Epithelial cell of proximal tubule (primary cell): Measurements from ENCODE around the gene SERTAD1. TPM values are rescaled to one million over a fixed set of nuclear protein-coding genes. Genes with fewer than 3 reads are reported as not detected.
"Not testable (repeated sequence)": the region's sequence is repeated elsewhere in the genome, so short reads cannot be mapped to it uniquely, and the experiment has no call there.

Source experiments
- DNase-seq: peaks from one replicate; pipeline ENCODE4 v3.0.0-alpha.2; 2011; ENCODE audit warnings: low read depth
- H3K4me3 ChIP-seq: 2 replicates; pipeline ENCODE4 v1.5.1; 2011; ENCODE audit warnings: low read depth, mild to moderate bottlenecking, low read length
- total RNA-seq: library from RNA; depleted of rRNA; stranded (reverse); fragments of >200 nt; gene quantifications from 2 replicates; pipeline ENCODE4 v1.2.3, GENCODE V29; 2015
- TF ChIP-seq, protein P1 (sequence below): conservative IDR thresholded peaks from 2 replicates; pipeline ENCODE4 v1.5.1; 2012; ENCODE audit warnings: low read depth, mild to moderate bottlenecking, low read length

Gene SERTAD1
- total RNA-seq, 1 donor from 2014 or later = 14.2 TPM

DNA sequence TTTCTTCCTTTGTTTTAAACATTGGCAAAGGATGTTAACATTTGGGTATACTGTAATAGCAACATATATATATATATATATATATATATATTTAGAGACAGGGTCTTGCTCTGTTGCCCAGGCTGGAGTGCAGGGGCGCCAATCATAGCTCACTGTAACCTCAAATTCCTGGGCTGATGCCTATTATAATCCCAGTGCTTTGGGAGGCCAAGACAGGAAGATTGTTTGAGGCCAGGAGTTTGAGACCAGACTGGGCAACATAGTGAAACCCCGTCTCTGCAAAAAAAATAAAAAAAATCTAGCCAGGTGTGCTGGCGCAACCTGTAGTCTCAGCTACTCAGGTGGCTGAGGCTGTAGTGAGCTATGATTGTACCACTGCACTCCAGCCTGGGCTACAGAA lies 34.4 kb upstream of the SERTAD1 start:
- DNase-seq = no peak
- TF ChIP-seq, protein P1, sequence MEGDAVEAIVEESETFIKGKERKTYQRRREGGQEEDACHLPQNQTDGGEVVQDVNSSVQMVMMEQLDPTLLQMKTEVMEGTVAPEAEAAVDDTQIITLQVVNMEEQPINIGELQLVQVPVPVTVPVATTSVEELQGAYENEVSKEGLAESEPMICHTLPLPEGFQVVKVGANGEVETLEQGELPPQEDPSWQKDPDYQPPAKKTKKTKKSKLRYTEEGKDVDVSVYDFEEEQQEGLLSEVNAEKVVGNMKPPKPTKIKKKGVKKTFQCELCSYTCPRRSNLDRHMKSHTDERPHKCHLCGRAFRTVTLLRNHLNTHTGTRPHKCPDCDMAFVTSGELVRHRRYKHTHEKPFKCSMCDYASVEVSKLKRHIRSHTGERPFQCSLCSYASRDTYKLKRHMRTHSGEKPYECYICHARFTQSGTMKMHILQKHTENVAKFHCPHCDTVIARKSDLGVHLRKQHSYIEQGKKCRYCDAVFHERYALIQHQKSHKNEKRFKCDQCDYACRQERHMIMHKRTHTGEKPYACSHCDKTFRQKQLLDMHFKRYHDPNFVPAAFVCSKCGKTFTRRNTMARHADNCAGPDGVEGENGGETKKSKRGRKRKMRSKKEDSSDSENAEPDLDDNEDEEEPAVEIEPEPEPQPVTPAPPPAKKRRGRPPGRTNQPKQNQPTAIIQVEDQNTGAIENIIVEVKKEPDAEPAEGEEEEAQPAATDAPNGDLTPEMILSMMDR = no peak

DNA sequence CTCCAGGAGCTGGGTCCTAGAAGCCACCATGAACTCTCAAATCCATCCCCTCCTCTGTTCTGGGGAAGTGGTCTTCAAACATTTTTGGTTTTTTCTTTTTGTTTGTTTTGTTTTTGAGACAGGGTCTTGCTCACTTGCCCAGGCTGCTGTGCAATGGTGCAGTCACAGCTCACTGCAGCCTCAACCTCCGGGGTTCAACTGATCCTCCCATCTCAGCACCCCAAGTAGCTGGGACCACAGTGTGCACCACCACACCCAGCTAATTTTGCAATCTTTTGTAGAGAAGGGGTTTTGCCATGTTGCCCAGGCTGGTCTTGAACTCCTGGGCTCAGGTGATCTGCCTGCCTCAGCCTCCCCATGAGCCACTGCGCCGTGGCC lies 32.8 kb upstream of the SERTAD1 start:
- TF ChIP-seq, protein P1 = no peak
- H3K4me3 ChIP-seq = no peak overlapping the region
- DNase-seq = no peak

More for the DNA sequence above, 34.4 kb upstream of the SERTAD1 start:
- H3K4me3 ChIP-seq = no peak overlapping the region

DNA sequence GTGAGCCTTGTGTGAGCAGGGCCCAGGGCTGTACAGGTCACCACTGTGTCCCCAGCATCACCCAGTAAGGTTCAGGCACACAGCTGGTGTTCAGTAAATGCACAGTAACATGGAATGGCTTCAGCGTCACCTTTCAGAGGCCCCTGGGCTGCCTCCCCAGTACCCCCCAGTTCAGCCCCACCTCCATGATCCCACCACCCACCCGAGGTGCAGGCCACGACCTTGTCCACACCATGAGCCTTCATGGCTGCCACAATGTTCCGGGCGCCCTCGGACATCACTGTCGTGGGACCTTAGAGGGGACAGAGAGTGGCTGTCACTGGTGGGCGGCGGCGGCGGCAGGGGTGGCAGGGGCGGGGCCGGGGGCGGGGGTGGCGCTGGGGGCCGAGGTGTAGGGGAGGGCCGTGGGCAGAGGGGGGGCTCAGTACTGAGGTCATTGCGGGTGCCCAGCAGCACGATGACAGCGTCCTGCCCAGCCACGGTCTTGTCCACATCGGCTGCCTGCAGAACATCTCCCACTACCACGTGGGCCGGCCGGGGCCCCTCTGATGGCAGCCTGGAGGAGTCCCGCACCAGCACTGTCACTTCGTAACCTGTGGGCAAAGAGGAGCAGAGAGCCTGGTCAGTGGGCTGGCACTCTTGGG lies 32.3 kb upstream of the SERTAD1 start:
- DNase-seq = no peak
- H3K4me3 ChIP-seq = no peak overlapping the region
- TF ChIP-seq, protein P1 = no peak

DNA sequence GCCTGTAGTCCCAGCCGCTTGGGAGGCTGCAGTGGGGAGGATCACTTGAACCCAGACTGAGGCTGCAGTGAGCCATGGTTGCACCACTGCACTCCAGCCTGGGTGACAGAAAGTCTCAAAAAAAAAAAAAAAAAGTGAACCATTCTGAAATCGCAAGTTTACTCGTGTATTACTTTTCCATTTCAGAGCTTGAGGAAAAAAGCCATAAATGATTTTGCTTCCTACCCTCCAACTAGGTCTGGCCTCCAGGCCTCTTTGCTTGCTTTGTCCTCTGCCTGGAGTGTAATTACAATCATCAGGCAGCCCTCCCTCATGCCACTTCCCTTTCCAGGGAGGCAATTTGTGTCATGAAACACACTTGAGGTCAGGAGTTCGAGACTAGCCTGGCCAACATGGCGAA lies 31.3 kb upstream of the SERTAD1 start:
- DNase-seq = no peak
- no peak overlapping the region for H3K4me3 ChIP-seq
- TF ChIP-seq, protein P1 = no peak

DNA sequence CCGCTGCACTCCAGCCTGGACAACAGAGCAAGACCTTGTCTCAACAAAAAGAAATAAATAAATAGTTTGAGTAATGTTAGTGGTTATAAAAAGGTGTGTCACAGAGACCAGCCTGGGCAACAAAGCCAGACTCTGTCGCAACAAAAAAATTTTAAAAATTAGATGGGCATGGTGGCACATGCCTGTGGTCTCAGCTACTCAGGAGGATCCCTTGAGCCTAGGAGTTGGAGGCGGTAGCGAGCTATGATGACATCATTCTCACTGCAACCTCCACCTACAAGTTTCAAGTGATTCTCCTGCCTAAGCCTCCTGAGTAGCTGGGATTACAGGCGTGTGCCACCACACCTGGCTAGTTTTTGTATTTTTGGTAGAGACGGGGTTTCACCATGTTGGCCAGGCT lies 28.2 kb upstream of the SERTAD1 start:
- DNase-seq, H3K4me3 ChIP-seq: not testable (repeated sequence)

DNA sequence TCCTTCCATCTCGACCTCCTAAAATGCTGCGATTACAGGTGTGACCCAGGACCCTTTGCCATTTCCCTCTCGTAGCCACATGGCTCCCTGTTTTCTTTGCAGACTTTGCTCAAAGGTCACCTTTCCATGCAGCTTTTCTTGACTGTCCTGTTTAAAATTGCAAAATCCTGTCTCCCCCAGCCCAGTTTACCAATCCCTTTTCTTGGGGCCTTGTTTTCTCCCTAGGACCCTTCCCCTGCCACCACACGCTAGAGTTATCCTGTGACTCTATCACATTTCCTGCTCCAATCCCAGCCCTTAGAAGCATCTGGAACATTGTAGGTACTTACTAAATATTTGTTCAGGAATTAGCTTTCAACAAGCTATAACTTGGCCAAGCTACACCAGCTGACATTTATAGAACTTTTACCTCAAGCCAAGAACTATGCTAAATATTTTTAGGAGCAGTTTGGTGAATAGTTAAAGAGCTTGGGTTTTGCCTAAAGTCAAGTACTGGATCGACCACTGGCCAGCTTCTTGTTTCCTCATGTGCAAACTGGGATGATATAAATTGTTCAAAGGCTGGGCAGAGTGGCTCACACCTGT lies 27.5 kb upstream of the SERTAD1 start:
- DNase-seq = no peak
- H3K4me3 ChIP-seq = no peak overlapping the region
- TF ChIP-seq, protein P1 = no peak

DNA sequence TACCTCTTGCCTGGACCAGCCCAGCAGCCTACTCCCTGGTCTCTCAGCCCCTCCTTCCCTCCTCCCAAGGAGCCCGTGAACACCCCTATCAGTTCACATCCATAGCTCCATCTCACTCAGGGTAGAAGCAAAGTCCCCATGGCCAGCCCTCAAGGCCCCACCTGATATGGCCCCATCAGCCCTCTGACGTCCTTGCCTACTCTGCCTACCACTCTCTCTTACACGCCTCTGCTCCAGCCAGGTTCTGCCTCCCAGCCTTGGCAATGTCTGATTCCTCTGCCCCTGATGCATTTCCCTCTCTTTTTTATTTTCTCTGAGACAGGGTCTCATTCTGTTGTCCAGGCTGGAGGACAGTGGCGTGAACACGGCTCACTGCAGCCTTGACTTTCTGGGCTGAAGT lies 26.2 kb upstream of the SERTAD1 start:
- TF ChIP-seq, protein P1 = no peak
- no peak for DNase-seq
- no peak overlapping the region for H3K4me3 ChIP-seq
